Activated naive CD4-positive, alpha-beta T cell treated with anti-CD3 and anti-CD28 coated beads for 36 hours (primary cell): ENCODE results near the gene KCNJ1. TPM values are rescaled to one million over a fixed set of nuclear protein-coding genes. Genes with fewer than 3 reads are reported as not detected.

Experiments
- CTCF ChIA-PET: fragments of 350-600 bp; sonication (Branson Sonifier 250); formaldehyde crosslinking; loops from one replicate; lab custom pipeline; 2021; ENCODE audit warnings: antibody characterized with exemption; lab: Charles Lee
- DNase-seq: peaks from one replicate; pipeline ENCODE4 v3.0.0-alpha.2; 2020
- H3K27ac Mint-ChIP-seq: one replicate; pipeline ENCODE4 v1.8.0; 2021; ENCODE audit warnings: mild to moderate bottlenecking, mixed read lengths
- H3K27me3 Mint-ChIP-seq: one replicate; pipeline ENCODE4 v1.8.0; 2021; ENCODE audit warnings: low read depth, mixed read lengths
- H3K36me3 Mint-ChIP-seq: one replicate; pipeline ENCODE4 v1.8.0; 2021; ENCODE audit warnings: low read depth, mixed read lengths
- H3K4me1 Mint-ChIP-seq: one replicate; pipeline ENCODE4 v1.8.0; 2021; ENCODE audit warnings: low read depth, mixed read lengths
- H3K4me3 Mint-ChIP-seq: one replicate; pipeline ENCODE4 v1.8.0; 2021; ENCODE audit warnings: mild to moderate bottlenecking, moderate library complexity, mixed read lengths
- H3K9me3 Mint-ChIP-seq: one replicate; pipeline ENCODE4 v1.8.0; 2021; ENCODE audit warnings: mixed read lengths
- intact Hi-C: fragments of 100-400 bp; cut with micrococcal nuclease; formaldehyde crosslinking; loops from one replicate; pipeline ENCODE4 v1.15.1; 2023
- total RNA-seq, 2 experiments: library from RNA; stranded (reverse); gene quantifications; one replicate each; pipeline ENCODE4 v1.2.3, GENCODE V29; 2021

KCNJ1 gene
- total RNA-seq, 2 experiments from 2014 or later = not detected

- intact Hi-C loops = no loop called here
- Mint-ChIP-seq H3K4me3 (no peak overlapping the region), H3K9me3 (no peaks in the 10 kb centered on the region), H3K27me3 (no peaks in the 10 kb centered on the region), H3K27ac (no peak overlapping the region), H3K4me1 (no peaks in the 10 kb centered on the region), H3K36me3 (no peaks in the 10 kb centered on the region)
- no peak for DNase-seq
- CTCF ChIA-PET = interaction anchor here (0.5 to 2.8 kb wide), 6 partner anchors 9 to 835 kb away, joined by 3 to 11 read pairs (median 4); partner anchors contain the start of gene KCNJ1
Measured at GRCh38 chr11:128854841-128855240, 12.3 kb downstream of the KCNJ1 start.

GRCh38 chr11:128853559-128853958, 13.5 kb downstream of the KCNJ1 start:
- CTCF ChIA-PET = interaction anchor here (1.2 to 2.8 kb wide), 3 partner anchors 222 to 696 kb away, joined by 4 to 11 read pairs (median 4); no protein-coding TSS in a partner anchor

GRCh38 chr11:128852327-128853023, 14.6 kb downstream of the KCNJ1 start:
- no peaks in the 10 kb centered on the region for H3K36me3 Mint-ChIP-seq
- no peak overlapping the region for H3K27ac Mint-ChIP-seq
- no peak overlapping the region for H3K4me3 Mint-ChIP-seq
- no peak for DNase-seq
- H3K27me3 Mint-ChIP-seq = no peaks in the 10 kb centered on the region
- no peaks in the 10 kb centered on the region for H3K9me3 Mint-ChIP-seq
- intact Hi-C loops = no loop called here
- CTCF ChIA-PET = interaction anchor here (0.5 to 1.4 kb wide), 4 partner anchors 20 to 695 kb away, joined by 3 to 5 read pairs (median 4); no protein-coding TSS in a partner anchor
- H3K4me1 Mint-ChIP-seq = no peaks in the 10 kb centered on the region

More at GRCh38 chr11:128853559-128853958, 13.5 kb downstream of the KCNJ1 start:
- DNase-seq = no peak
- intact Hi-C loops = no loop called here
- Mint-ChIP-seq H3K9me3 (no peaks in the 10 kb centered on the region), H3K27me3 (no peaks in the 10 kb centered on the region), H3K4me1 (no peaks in the 10 kb centered on the region), H3K36me3 (no peaks in the 10 kb centered on the region), H3K4me3 (no peak overlapping the region), H3K27ac (no peak overlapping the region)

- no peak overlapping the region for H3K4me3 Mint-ChIP-seq
- H3K27me3 Mint-ChIP-seq = no peaks in the 10 kb centered on the region
- CTCF ChIA-PET = interaction anchor here (0.8 to 2.8 kb wide), 6 partner anchors 10 to 702 kb away, joined by 3 to 25 read pairs (median 4); no protein-coding TSS in a partner anchor
- no peaks in the 10 kb centered on the region for H3K9me3 Mint-ChIP-seq
- intact Hi-C loops = loop anchor here (1.0 kb wide), 1 partner anchor 677 kb away; no protein-coding TSS in a partner anchor
- H3K27ac Mint-ChIP-seq = no peak overlapping the region
- H3K4me1 Mint-ChIP-seq = peaks cover 13% of the 10 kb centered on the region
- H3K36me3 Mint-ChIP-seq = no peaks in the 10 kb centered on the region
- DNase-seq = peak; percentile 80
Measured at GRCh38 chr11:128848815-128849455, 18.2 kb downstream of the KCNJ1 start.

GRCh38 chr11:128846985-128847384, 20.1 kb downstream of the KCNJ1 start:
- intact Hi-C loops = no loop called here
- no peak for DNase-seq
- Mint-ChIP-seq H3K4me1 (peaks cover 13% of the 10 kb centered on the region), H3K36me3 (no peaks in the 10 kb centered on the region), H3K4me3 (no peak overlapping the region), H3K27ac (no peak overlapping the region), H3K9me3 (no peaks in the 10 kb centered on the region), H3K27me3 (no peaks in the 10 kb centered on the region)
- CTCF ChIA-PET = interaction anchor here (0.6 to 4.3 kb wide), 5 partner anchors 12 to 689 kb away, joined by 4 to 30 read pairs (median 16); no protein-coding TSS in a partner anchor

DNA sequence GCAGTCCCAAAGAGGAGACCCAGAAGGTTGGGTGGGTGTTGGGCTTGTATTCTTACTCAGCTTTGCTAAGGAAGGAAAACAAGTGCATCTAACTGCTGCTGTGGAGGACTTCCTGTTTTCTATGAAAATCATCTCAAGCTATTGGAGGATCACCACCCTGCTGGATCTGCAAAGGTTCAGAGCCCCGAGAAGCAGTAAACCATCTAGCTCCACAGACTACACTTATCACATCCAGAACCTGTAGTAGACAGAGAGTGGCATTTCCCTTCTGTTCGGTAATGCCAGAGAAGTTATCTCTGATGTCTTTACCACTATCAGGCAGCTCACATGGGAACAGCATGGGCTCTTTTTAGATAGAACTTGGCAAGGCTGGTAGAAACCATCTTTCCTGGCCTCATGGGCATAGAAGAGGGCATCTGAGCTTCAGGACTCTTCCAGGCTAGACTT, 21.7 kb downstream of the KCNJ1 start:
- DNase-seq = peak; percentile 22

GRCh38 chr11:128843198-128843785, 23.8 kb downstream of the KCNJ1 start:
- DNase-seq = no peak
- intact Hi-C loops = no loop called here
- Mint-ChIP-seq H3K27me3 (no peaks in the 10 kb centered on the region), H3K27ac (no peak overlapping the region), H3K36me3 (no peaks in the 10 kb centered on the region), H3K9me3 (no peaks in the 10 kb centered on the region), H3K4me3 (no peak overlapping the region), H3K4me1 (peaks cover 28% of the 10 kb centered on the region)
- CTCF ChIA-PET = interaction anchor here (3.3 to 4.3 kb wide), 2 partner anchors 12 to 16 kb away, joined by 20 to 30 read pairs; no protein-coding TSS in a partner anchor

More for the DNA sequence above, 21.7 kb downstream of the KCNJ1 start:
- H3K27ac Mint-ChIP-seq = no peak overlapping the region
- H3K36me3 Mint-ChIP-seq = no peaks in the 10 kb centered on the region
- H3K27me3 Mint-ChIP-seq = no peaks in the 10 kb centered on the region
- CTCF ChIA-PET = interaction anchor here (0.6 to 4.3 kb wide), 10 partner anchors 10 to 1633 kb away, joined by 3 to 30 read pairs (median 6); no protein-coding TSS in a partner anchor
- H3K9me3 Mint-ChIP-seq = no peaks in the 10 kb centered on the region
- no peak overlapping the region for H3K4me3 Mint-ChIP-seq
- intact Hi-C loops = no loop called here
- peaks cover 18% of the 10 kb centered on the region for H3K4me1 Mint-ChIP-seq

- Mint-ChIP-seq H3K36me3 (no peaks in the 10 kb centered on the region), H3K27me3 (no peaks in the 10 kb centered on the region), H3K9me3 (no peaks in the 10 kb centered on the region), H3K4me3 (no peak overlapping the region), H3K27ac (no peak overlapping the region), H3K4me1 (peaks cover 41% of the 10 kb centered on the region)
- CTCF ChIA-PET = interaction anchor here (1.7 to 2.8 kb wide), 2 partner anchors 11 to 670 kb away, joined by 5 to 15 read pairs; no protein-coding TSS in a partner anchor
- intact Hi-C loops = no loop called here
- no peak for DNase-seq
Measured at GRCh38 chr11:128841461-128842072, 25.5 kb downstream of the KCNJ1 start.

GRCh38 chr11:128840783-128841182, 26.3 kb downstream of the KCNJ1 start:
- intact Hi-C loops = no loop called here
- no peaks in the 10 kb centered on the region for H3K36me3 Mint-ChIP-seq
- H3K9me3 Mint-ChIP-seq = no peaks in the 10 kb centered on the region
- CTCF ChIA-PET = interaction anchor here (1.7 to 2.8 kb wide), 2 partner anchors 10 to 669 kb away, joined by 5 to 15 read pairs; no protein-coding TSS in a partner anchor
- H3K4me3 Mint-ChIP-seq = no peak overlapping the region
- H3K27ac Mint-ChIP-seq = no peak overlapping the region
- H3K27me3 Mint-ChIP-seq = no peaks in the 10 kb centered on the region
- no peak for DNase-seq
- H3K4me1 Mint-ChIP-seq = peaks cover 40% of the 10 kb centered on the region

- Mint-ChIP-seq H3K4me1 (peaks cover 33% of the 10 kb centered on the region), H3K9me3 (no peaks in the 10 kb centered on the region), H3K36me3 (no peaks in the 10 kb centered on the region), H3K27me3 (no peaks in the 10 kb centered on the region), H3K27ac (no peak overlapping the region), H3K4me3 (no peak overlapping the region)
- DNase-seq = no peak
- intact Hi-C loops = no loop called here
- CTCF ChIA-PET = interaction anchor here (1.7 to 2.8 kb wide), 2 partner anchors 9 to 668 kb away, joined by 5 to 15 read pairs; no protein-coding TSS in a partner anchor
Measured at GRCh38 chr11:128840137-128840536, 27.0 kb downstream of the KCNJ1 start.

DNA sequence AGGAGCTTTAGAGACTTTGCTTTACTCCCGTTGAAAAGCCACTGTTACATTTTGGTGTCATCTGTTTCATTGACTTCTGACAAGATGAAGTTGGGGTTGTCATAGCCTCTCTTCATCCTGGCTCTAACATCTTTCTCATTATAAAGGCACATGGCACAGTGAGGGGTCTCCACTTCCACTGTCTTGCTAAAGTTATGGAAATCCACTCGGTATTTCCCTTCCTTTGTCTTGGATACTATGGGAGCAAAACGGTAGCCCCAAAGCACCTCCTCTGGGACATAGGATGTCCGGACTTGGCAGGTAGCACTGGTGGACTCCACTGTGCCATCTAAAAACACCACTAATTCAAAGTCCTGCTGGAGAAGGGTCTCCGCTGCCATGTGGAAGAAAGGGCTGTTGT, 28.0 kb downstream of the KCNJ1 start:
- no peaks in the 10 kb centered on the region for H3K9me3 Mint-ChIP-seq
- CTCF ChIA-PET = interaction anchor here (1.1 to 2.8 kb wide), 2 partner anchors 8 to 9 kb away, joined by 3 to 15 read pairs; no protein-coding TSS in a partner anchor
- H3K27ac Mint-ChIP-seq = no peak overlapping the region
- peaks cover 28% of the 10 kb centered on the region for H3K4me1 Mint-ChIP-seq
- no peak overlapping the region for H3K4me3 Mint-ChIP-seq
- DNase-seq = no peak
- intact Hi-C loops = no loop called here
- no peaks in the 10 kb centered on the region for H3K36me3 Mint-ChIP-seq
- no peaks in the 10 kb centered on the region for H3K27me3 Mint-ChIP-seq
